RWPE2 (cell line): Measurements from ENCODE around the gene ARHGEF7.

Experiments used
- ATAC-seq: fragments of 200-7000 bp; cut with Tn5 transposase; 3 replicates; pipeline ENCODE4 v1.9.1; 2021; ENCODE audit warnings: low read depth
- DNase-seq: peaks from one replicate; pipeline ENCODE4 v3.0.0-alpha.2; 2020; ENCODE audit warnings: low spot score
- H3K27ac ChIP-seq: fragments of 450-650 bp; 2 replicates; pipeline ENCODE4 v1.5.1; 2017; ENCODE audit warnings: mild to moderate bottlenecking; ENCODE audit not compliant: poor library complexity, severe bottlenecking
- H3K27me3 ChIP-seq: fragments of 250-450 bp; sonication (Bioruptor Pico); 2 replicates; pipeline ENCODE4 v1.5.1; 2021; ENCODE audit warnings: mild to moderate bottlenecking, moderate library complexity; ENCODE audit not compliant: insufficient read depth, poor library complexity, severe bottlenecking
- H3K36me3 ChIP-seq: fragments of 250-450 bp; sonication (Bioruptor Pico); 2 replicates; pipeline ENCODE4 v1.5.1; 2020; ENCODE audit warnings: low read depth, mild to moderate bottlenecking, moderate library complexity
- H3K4me1 ChIP-seq: fragments of 250-450 bp; sonication (Bioruptor Pico); 2 replicates; pipeline ENCODE4 v1.5.1; 2021; ENCODE audit warnings: mild to moderate bottlenecking, moderate library complexity; ENCODE audit not compliant: insufficient read depth, poor library complexity, severe bottlenecking
- H3K4me3 ChIP-seq: fragments of 250-450 bp; sonication (Bioruptor Pico); 2 replicates; pipeline ENCODE4 v1.5.1; 2021; ENCODE audit warnings: mild to moderate bottlenecking, moderate library complexity; ENCODE audit not compliant: severe bottlenecking
- H3K9me3 ChIP-seq: fragments of 250-450 bp; sonication (Bioruptor Pico); 2 replicates; pipeline ENCODE4 v1.5.1; 2021; ENCODE audit warnings: mild to moderate bottlenecking, moderate library complexity; ENCODE audit not compliant: severe bottlenecking
- CTCF ChIP-seq: fragments of 450-650 bp; IDR thresholded peaks from one replicate; pipeline ENCODE4 v1.5.1; 2017; ENCODE audit warnings: mild to moderate bottlenecking, moderate library complexity; ENCODE audit not compliant: poor library complexity, severe bottlenecking

Gene ARHGEF7

GRCh38 chr13:111210544-111211469 is 95.7 kb downstream of the ARHGEF7 start:
- Histone ChIP-seq H3K27ac (peak overlapping the region; percentile 6), H3K4me1 (peaks cover 8% of the 10 kb centered on the region), H3K9me3 (no peaks in the 10 kb centered on the region), H3K36me3 (no peaks in the 10 kb centered on the region), H3K27me3 (no peaks in the 10 kb centered on the region), H3K4me3 (no peak overlapping the region)
- ATAC-seq: peak; percentile 84
- DNase-seq: no peak
- TF ChIP-seq CTCF: no peak

GRCh38 chr13:111211789-111212516 is 96.8 kb downstream of the ARHGEF7 start:
- ATAC-seq (no peak), DNase-seq (no peak)
- Histone ChIP-seq H3K27ac (no peak overlapping the region), H3K4me3 (no peak overlapping the region), H3K27me3 (no peaks in the 10 kb centered on the region), H3K4me1 (peaks cover 8% of the 10 kb centered on the region), H3K9me3 (no peaks in the 10 kb centered on the region), H3K36me3 (no peaks in the 10 kb centered on the region)
- TF ChIP-seq CTCF: no peak

GRCh38 chr13:111212517-111212873 is 97.4 kb downstream of the ARHGEF7 start:
- Histone ChIP-seq H3K27ac (no peak overlapping the region), H3K36me3 (no peaks in the 10 kb centered on the region), H3K27me3 (no peaks in the 10 kb centered on the region), H3K9me3 (no peaks in the 10 kb centered on the region), H3K4me1 (peaks cover 8% of the 10 kb centered on the region), H3K4me3 (no peak overlapping the region)
- no peak for TF ChIP-seq CTCF
- DNase-seq: no peak
- no peak for ATAC-seq

GRCh38 chr13:111213964-111214726 is 99.0 kb downstream of the ARHGEF7 start:
- DNase-seq (no peak), ATAC-seq (no peak)
- H3K27ac ChIP-seq: no peak overlapping the region
- H3K4me3 ChIP-seq: no peak overlapping the region
- H3K9me3 ChIP-seq: no peaks in the 10 kb centered on the region
- peaks cover 8% of the 10 kb centered on the region for H3K4me1 ChIP-seq
- TF ChIP-seq CTCF: no peak
- no peaks in the 10 kb centered on the region; the same call in none of the 2 replicates for H3K36me3 ChIP-seq
- no peaks in the 10 kb centered on the region for H3K27me3 ChIP-seq
